ENCODE measurements around the gene C6orf89. TPM values are rescaled to one million over a fixed set of nuclear protein-coding genes. Genes with fewer than 3 reads are reported as not detected.

C6orf89 gene
- total RNA-seq, 2 experiments from 2014 or later: 32.1 to 32.7 TPM

DNA sequence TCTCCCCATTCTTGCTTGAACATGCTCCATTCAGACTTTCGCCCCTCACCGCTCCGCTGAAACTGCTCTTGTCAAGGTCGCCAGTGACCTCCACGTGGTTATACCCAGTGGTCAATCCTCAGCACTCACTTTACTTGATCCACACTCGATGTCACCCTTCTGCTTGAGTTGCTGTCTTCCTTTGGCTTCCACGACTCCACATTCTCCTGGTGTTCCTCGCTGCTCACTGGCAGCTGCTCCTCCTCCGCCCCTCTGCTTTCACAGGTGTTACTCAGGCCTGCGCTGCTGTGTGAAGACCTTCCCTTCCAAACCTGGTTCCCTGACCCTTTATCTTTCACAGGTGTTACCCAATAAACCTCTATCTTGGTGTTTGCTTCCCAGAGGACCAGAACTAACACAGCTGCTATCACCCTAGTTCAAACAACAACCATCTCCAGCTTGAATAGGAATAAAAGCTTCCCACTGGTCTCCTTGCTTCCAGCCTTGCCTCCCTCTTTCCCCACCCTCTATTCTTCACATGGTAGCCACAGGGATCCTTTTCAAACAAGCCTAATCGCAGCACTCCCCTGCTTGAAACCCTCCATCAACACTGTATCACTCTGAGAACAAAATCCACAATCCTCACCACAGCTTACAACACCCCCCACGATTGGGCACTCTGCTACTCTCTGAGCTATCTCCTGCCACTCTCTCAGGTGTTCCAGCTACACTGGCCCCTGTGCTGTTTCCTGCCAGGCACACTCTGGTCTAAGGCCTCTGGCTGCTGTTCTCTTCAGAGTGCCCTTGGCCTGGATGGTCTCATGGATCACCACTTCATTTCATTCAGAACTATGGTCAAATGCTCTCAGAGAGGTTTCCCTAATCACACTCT, 21.8 kb upstream of the C6orf89 start:
- no peaks in the 10 kb centered on the region for H3K9me3 Mint-ChIP-seq
- H3K36me3 Mint-ChIP-seq: peaks cover 32% of the 10 kb centered on the region
- H3K4me1 Mint-ChIP-seq: peaks cover 29% of the 10 kb centered on the region
- no peak for DNase-seq
- no peak overlapping the region for H3K27ac Mint-ChIP-seq
- no peaks in the 10 kb centered on the region for H3K27me3 Mint-ChIP-seq
- H3K4me3 Mint-ChIP-seq: no peak overlapping the region

DNA sequence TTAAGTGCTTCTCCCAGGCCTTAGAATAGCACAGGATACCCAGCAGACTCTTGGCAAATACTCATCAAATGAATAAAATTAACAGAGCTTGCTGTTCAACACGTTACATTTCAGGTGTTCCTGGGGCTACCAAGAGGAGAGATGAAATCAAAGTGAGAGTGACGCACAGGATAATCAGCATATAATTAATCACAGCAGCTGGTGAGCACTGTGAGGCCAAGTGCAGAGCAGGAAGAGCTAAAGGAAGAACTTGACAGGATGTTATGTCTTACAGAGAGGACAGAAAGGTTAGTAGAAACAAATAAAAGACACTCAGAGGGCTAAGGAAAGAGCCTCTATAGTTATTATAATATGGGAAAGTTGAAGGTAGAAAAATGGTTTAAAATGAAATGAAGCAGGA, 19.9 kb upstream of the C6orf89 start:
- Mint-ChIP-seq H3K9me3 (no peaks in the 10 kb centered on the region), H3K4me1 (peaks cover 41% of the 10 kb centered on the region), H3K4me3 (no peak overlapping the region)

GRCh38 chr6:36867471-36868224, 18.1 kb upstream of the C6orf89 start:
- H3K36me3 Mint-ChIP-seq: peaks cover 53% of the 10 kb centered on the region
- no peak overlapping the region for H3K27ac Mint-ChIP-seq
- H3K4me1 Mint-ChIP-seq: peaks cover 53% of the 10 kb centered on the region
- H3K4me3 Mint-ChIP-seq: no peak overlapping the region
- H3K27me3 Mint-ChIP-seq: no peaks in the 10 kb centered on the region
- H3K9me3 Mint-ChIP-seq: no peaks in the 10 kb centered on the region
- no peak for DNase-seq

More for the DNA sequence above, 19.9 kb upstream of the C6orf89 start:
- Mint-ChIP-seq H3K36me3 (peaks cover 41% of the 10 kb centered on the region), H3K27me3 (no peaks in the 10 kb centered on the region), H3K27ac (no peak overlapping the region)
- DNase-seq: no peak

DNA sequence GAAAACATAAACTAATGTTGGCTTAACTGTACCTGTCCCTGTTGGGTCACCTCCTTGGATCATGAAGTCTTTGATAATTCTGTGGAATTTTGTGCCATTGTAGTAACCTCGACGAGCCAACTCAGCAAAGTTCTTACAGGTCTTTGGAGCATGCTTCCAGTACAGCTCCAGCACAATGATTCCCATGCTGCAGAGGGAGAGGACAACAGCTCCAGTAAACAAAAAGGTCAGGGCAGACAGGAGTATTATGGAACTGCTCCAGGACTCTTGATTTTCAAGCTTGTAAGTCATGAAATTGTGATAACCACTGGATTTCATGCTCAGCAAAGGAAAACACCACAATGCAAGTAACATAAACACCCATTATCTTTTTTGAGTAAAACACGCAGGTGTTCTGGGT, 14.1 kb upstream of the C6orf89 start:
- Mint-ChIP-seq H3K27me3 (no peaks in the 10 kb centered on the region), H3K9me3 (no peaks in the 10 kb centered on the region), H3K4me3 (no peak overlapping the region), H3K27ac (no peak overlapping the region), H3K36me3 (peaks cover 52% of the 10 kb centered on the region), H3K4me1 (peaks cover 51% of the 10 kb centered on the region)
- DNase-seq: no peak

DNA sequence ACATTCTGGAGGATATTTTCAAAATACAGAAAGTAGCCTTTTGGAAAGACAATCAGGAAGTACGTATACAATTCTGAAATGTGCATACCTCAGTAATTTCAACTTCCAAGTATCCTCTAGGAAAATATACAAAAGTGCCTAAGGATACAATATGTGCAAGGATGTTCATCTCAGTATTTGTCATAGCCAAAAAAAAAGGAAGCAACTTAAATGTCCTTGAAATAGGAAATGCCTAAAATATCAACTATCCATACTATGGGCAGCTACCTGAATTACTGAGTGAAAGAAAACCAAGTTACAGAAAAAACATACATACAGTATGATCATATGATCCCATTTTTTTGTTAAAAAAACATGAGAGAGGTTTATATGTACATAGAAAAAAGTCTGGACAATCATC, 12.6 kb upstream of the C6orf89 start:
- H3K4me3 Mint-ChIP-seq: peak overlapping the region; percentile 97
- no peak overlapping the region for H3K27ac Mint-ChIP-seq
- H3K4me1 Mint-ChIP-seq: peaks cover 42% of the 10 kb centered on the region
- H3K27me3 Mint-ChIP-seq: no peaks in the 10 kb centered on the region
- DNase-seq: no peak
- no peaks in the 10 kb centered on the region for H3K9me3 Mint-ChIP-seq
- peaks cover 43% of the 10 kb centered on the region for H3K36me3 Mint-ChIP-seq

DNA sequence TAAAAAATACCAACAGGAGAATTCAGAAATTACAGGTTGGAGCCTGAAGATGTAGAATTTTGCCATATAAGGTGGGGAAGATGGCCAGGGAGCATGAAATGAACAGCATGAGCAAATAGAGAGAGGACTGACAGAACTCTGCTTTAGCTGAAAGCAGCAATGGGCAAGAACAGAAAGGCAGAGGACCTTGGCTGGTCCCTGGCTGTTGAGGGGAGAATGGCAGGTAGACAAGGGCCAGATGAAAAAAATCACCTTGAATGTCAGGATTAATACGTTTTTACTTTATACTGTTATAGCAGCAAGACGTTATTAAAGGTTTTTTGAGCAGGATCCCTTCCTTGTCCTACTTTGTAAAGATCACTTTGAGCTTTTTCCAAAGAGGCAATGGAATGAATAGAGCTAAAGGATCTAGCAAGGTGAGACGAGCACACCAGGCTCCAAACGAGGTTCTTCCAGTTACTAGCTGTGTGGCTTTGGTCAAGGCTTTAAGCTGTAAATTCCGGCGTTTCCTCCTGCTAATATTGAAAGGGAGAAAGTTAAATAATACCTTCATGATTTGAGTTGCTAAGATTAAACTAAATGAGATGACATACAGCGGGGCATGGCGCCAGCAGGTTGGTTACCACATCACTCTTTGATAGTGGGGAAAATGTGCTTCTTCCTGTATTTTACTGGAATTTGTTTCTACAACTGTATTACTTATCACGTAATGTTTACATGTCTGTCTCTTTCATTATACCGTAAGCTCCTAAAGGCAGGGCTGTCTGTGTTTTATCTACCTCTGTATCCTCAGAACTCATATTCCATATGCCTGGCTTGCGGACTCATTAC, 11.9 kb upstream of the C6orf89 start:
- Mint-ChIP-seq H3K27me3 (no peaks in the 10 kb centered on the region), H3K4me1 (peaks cover 42% of the 10 kb centered on the region), H3K9me3 (no peaks in the 10 kb centered on the region), H3K4me3 (peak overlapping the region; percentile 97), H3K36me3 (peaks cover 42% of the 10 kb centered on the region), H3K27ac (peak overlapping the region; percentile 100)
- no peak for DNase-seq

DNA sequence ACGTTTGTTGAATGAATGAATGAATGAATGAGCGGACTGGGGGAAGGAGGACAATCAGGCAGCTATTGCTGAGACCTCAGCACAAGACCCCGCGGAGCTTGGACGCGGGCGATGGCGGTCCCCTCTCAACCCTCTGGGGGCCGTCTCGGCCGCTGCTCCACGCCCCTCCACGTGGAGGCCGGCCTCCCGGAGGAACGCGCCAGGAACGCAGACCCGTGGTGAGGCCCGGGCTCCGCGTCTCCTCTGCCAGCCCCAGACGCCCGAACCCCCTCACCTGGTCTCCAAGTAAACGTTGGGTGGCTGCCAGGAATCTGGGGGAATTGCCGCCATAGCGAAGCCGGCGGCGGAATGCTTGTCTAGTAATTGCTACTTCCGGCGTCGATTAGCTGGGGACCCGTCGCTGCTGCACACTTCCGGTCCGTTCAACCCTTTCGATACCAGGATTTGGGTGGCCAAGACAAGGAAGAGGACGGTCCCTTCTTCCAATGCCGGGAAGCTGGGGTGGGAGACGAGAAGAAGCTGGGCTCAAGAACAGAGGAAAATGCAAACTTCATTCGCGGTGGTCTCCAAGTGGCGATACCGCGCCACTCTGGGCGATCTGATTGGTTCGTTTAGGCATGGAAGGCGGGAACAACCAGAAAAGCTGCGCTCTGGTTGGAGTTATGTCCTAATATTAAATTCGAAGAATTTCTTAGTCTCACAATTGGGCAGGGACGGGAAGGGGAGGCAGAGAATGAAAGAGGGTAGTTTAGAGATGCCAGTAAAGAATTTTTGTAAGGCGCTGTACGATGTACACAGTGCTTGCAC, 11.1 kb upstream of the C6orf89 start, which contains the start of gene PPIL1:
PPIL1 (minus strand) TSS at position 361 of the 807 bp plus-strand sequence; CDS start at position 330, 31 bp downstream.
- H3K27me3 Mint-ChIP-seq: no peaks in the 10 kb centered on the region
- peak within 1 kb of the TSS; percentile 100 for H3K27ac Mint-ChIP-seq
- peak; percentile 82 for DNase-seq
- peaks cover 38% of the 10 kb centered on the region for H3K4me1 Mint-ChIP-seq
- H3K9me3 Mint-ChIP-seq: no peaks in the 10 kb centered on the region
- H3K36me3 Mint-ChIP-seq: peaks cover 38% of the 10 kb centered on the region
- peak within 1 kb of the TSS; percentile 97 for H3K4me3 Mint-ChIP-seq

DNA sequence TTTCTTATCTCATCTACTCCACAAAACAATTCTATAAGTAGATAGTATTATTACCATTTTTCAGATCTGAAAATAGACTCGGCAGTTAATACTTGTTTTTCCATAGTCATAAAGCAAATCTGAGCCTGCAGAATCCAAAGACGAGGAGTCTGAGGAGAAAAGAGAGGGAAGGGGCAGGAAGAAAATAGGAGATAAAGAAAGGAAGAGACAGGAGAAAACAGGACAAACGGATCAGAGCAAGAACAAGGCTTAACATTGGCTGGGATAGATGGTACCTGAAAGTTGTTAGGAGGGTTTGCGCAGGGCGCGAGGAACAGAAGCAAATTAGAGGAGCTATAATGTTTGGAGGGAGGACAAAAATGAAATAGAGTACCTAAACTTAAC, 10.5 kb upstream of the C6orf89 start:
- Mint-ChIP-seq H3K4me3 (peak overlapping the region; percentile 97), H3K27ac (peak overlapping the region; percentile 100), H3K36me3 (peaks cover 34% of the 10 kb centered on the region), H3K9me3 (no peaks in the 10 kb centered on the region), H3K4me1 (peaks cover 35% of the 10 kb centered on the region), H3K27me3 (no peaks in the 10 kb centered on the region)
- DNase-seq: no peak

DNA sequence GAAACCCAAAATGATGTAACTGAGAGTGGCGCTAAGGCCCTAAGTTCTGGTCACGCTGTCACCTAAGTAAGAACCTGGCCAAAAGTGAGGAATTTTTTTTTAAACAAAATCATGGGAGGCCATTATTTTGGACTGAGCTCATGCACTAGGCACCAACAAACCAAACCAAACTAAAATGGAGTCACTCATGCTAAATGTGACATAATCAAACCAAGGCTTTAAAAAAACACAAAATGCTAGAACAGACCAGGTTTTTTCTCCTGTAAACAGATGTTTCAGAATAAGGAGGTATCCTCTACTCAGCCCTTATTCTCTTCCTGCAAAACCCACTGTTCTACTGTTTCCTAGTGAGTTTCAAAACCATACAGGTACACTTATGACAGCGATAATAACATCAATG, 1.1 kb upstream of the C6orf89 start:
- Mint-ChIP-seq H3K36me3 (peaks cover 8% of the 10 kb centered on the region), H3K4me3 (no peak overlapping the region), H3K27me3 (no peaks in the 10 kb centered on the region), H3K9me3 (no peaks in the 10 kb centered on the region), H3K4me1 (peaks cover 33% of the 10 kb centered on the region), H3K27ac (no peak overlapping the region)
- no peak for DNase-seq

DNA sequence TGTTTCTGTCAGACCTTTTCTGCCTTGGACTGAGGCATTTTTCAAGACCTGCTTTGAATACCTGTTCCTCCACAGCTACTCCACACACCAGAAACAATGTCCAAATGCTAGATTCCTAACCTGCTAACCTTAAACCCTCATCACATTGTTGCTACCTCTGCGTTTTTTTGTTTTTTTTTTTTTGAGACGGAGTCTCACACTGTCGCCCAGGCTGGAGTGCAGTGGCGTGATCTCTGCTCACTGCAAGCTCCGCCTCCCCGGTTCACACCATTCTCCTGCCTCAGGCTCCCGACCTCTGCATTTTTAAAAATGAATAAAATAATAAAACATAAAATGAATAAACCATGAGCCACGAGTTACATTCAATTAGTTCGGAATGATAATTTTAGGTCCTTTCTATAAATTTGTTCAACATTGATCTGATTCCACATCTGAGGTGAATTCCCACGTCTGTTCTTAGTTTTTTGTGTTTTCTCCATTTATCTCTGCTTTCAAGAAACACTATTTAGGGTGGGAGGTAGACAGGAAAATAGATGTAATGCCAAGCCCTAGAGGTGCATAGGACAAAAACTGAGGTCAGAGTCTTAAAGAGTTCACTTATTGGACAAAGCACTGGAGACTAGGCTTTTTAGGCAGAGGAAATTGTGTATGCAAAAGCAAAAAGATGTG, 1.3 kb downstream of the C6orf89 start:
- H3K27ac Mint-ChIP-seq: peak overlapping the region; percentile 89
- DNase-seq: no peak
- peaks cover 14% of the 10 kb centered on the region for H3K36me3 Mint-ChIP-seq
- no peaks in the 10 kb centered on the region for H3K27me3 Mint-ChIP-seq
- peaks cover 33% of the 10 kb centered on the region for H3K4me1 Mint-ChIP-seq
- no peaks in the 10 kb centered on the region for H3K9me3 Mint-ChIP-seq
- H3K4me3 Mint-ChIP-seq: peak overlapping the region; percentile 92

DNA sequence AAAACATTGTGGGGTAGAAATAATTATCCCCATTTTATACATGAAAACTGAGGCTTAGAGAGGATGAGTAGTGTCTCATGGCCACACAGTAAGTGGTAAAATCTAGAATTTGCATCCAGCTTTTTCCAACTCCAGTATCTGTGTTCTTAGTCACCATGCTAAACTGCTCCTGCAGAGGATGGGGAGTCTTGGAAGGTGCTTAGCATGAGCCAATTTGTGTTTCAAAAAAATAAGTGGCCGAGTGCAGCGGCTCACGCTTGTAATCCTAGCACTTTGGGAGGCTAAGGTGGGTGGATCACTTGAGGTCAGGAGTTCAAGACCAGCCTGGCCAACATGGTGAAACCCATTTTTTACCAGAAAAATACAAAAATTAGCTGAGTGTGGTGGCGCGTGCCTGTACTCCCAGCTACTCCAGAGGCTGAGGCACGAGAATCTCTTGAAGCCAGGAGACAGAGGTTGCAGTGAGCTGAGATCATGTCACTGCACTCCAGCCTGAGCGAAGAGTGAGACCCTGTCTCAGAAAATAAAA, 2.4 kb downstream of the C6orf89 start:
- no peak overlapping the region for H3K4me3 Mint-ChIP-seq
- peaks cover 16% of the 10 kb centered on the region for H3K36me3 Mint-ChIP-seq
- H3K27ac Mint-ChIP-seq: no peak overlapping the region

DNA sequence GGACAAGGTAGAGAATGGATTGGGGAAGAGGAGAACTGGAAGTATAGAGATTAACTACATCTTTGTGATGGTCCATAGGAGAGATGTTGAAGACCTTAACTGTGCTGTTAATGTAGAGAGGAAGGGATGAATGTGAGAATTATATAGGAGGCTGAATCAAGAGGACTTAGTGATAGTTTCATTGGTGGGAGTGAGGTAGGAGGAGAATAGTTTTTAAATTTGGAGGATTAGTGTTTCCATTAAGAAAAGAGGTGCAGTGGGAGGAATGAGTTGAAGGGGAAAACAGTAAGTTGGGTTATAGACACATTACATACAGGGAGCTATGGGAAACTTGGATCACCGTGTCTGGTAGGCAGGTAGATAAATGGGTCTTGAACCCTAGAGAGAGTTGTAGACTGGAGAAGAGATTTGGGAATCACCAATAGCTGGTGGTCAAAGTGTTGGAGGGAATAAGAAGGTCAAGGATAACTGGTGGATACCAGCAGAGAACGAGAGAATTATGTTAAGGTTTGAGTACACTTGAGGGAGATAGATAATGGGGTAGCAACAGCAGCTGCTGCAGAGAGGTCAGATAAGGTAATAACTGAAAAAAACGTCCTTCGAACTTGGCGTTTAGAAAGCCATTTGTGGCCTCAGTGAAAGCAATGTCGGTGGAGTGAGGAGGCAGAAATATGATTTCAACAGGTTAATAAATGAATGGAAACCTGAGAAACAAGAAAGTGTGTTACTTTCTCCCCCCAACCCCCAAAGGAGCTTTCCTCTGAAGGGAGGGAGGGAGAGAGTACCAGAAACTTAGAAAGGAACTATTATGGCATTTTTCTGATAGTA, 3.1 kb downstream of the C6orf89 start:
- Mint-ChIP-seq H3K4me1 (peaks cover 35% of the 10 kb centered on the region), H3K9me3 (no peaks in the 10 kb centered on the region), H3K36me3 (peaks cover 16% of the 10 kb centered on the region), H3K27me3 (no peaks in the 10 kb centered on the region), H3K4me3 (no peak overlapping the region), H3K27ac (peak overlapping the region; percentile 3)
- DNase-seq: no peak

More for the DNA sequence above, 2.4 kb downstream of the C6orf89 start:
- no peaks in the 10 kb centered on the region for H3K9me3 Mint-ChIP-seq
- no peaks in the 10 kb centered on the region for H3K27me3 Mint-ChIP-seq
- peaks cover 35% of the 10 kb centered on the region for H3K4me1 Mint-ChIP-seq
- DNase-seq: no peak

DNA sequence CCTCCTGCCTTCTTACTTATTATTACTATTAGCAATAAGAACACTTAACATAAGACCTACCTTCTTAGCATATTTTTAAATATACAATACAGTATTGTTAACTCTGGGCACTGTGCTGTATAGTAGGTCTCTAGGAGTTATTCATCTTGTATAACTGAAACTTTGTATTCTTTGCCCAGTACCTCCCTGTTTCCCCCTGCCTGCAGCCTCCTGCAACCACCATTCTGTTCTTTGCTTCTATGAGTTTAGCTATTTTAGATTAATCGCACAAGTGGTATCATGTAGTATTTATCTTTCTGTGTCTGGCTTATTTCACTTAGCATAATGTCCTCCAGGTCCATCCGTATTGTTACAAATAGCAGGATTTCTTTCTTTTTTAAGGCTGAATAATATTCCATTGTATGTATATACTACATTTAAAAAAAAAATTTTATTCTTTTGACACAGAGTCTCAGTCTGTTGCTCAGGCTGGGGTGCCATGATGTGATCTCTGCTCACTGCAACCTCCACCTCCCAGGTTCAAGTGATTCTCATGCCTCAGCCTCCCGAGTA, 4.4 kb downstream of the C6orf89 start:
- peaks cover 31% of the 10 kb centered on the region for H3K4me1 Mint-ChIP-seq
- H3K27me3 Mint-ChIP-seq: no peaks in the 10 kb centered on the region
- H3K4me3 Mint-ChIP-seq: no peak overlapping the region
- H3K9me3 Mint-ChIP-seq: no peaks in the 10 kb centered on the region
- DNase-seq: no peak
- peaks cover 16% of the 10 kb centered on the region for H3K36me3 Mint-ChIP-seq
- no peak overlapping the region for H3K27ac Mint-ChIP-seq

Measured in activated naive CD8-positive, alpha-beta T cell treated with anti-CD3 and anti-CD28 coated beads for 36 hours (primary cell).